Measurements from ENCODE around the gene HSPA1B.

Gene HSPA1B

GRCh38 chr6:31877125-31877650 lies 49.6 kb downstream of the HSPA1B start:
- TF ChIP-seq ZNF10 (tag by site-specific recombination; IDR thresholded peaks at IDR 0.05) = no peak
- TF ChIP-seq WT1 (tag by site-specific recombination; IDR thresholded peaks at IDR 0.05) = peak; percentile 93
- no peak for TF ChIP-seq ZFP37 (tag by site-specific recombination; IDR thresholded peaks at IDR 0.05)
- TF ChIP-seq ZFP69B (tag by site-specific recombination; IDR thresholded peaks at IDR 0.05) = no peak
- TF ChIP-seq ZNF266 (tag by site-specific recombination; IDR thresholded peaks at IDR 0.05; ENCODE audit: low read depth) = no peak
- TF ChIP-seq PATZ1 (tag by site-specific recombination; IDR thresholded peaks at IDR 0.05) = 0 out of 2 replicates have a peak, but pooled peaks have one; percentile 48
- TF ChIP-seq KLF17 (tag by site-specific recombination; IDR thresholded peaks at IDR 0.05) = peak; percentile 99
- no peak for TF ChIP-seq ZNF280C (tag by site-specific recombination; IDR thresholded peaks at IDR 0.05)
- no peak for TF ChIP-seq ZNF571 (tag by site-specific recombination; IDR thresholded peaks at IDR 0.05)
- Histone ChIP-seq H3K4me1 (ENCODE audit: control insufficient read depth, insufficient read depth, low read length) (no peaks in the 10 kb centered on the region; the same call in 1 of the 2 replicates), H3K4me3 (ENCODE audit: low read depth, low read length) (no peak overlapping the region), H3K27ac (ENCODE audit: extremely low read depth, low read depth, low read length) (no peak overlapping the region), H3K9me3 (ENCODE audit: control insufficient read depth, insufficient read depth, low read depth, low read length) (no peaks in the 10 kb centered on the region), H3K36me3 (ENCODE audit: control insufficient read depth in 2 of 2, insufficient read depth in 1 of 2, low read length in 2 of 2) (peaks cover 14 to 25% of the 10 kb centered on the region in 2 experiments)
- CTCF ChIA-PET = interaction anchor here (0.6 kb wide), 2 partner anchors 28 to 64 kb away, joined by 3 read pairs; no protein-coding TSS in a partner anchor
- POLR2A ChIA-PET = interaction anchor here (0.8 kb wide), 1 partner anchor 50 kb away, joined by 3 read pairs; the partner anchor contains the start of gene HSPA1B

GRCh38 chr6:31877651-31878161 lies 50.2 kb downstream of the HSPA1B start:
- Histone ChIP-seq H3K4me1 (ENCODE audit: control insufficient read depth, insufficient read depth, low read length) (no peaks in the 10 kb centered on the region; the same call in 1 of the 2 replicates), H3K4me3 (ENCODE audit: low read depth, low read length) (no peak overlapping the region), H3K9me3 (ENCODE audit: control insufficient read depth, insufficient read depth, low read depth, low read length) (no peaks in the 10 kb centered on the region), H3K36me3 (ENCODE audit: control insufficient read depth in 2 of 2, insufficient read depth in 1 of 2, low read length in 2 of 2) (peaks cover 18 to 31% of the 10 kb centered on the region in 2 experiments), H3K27ac (ENCODE audit: extremely low read depth, low read depth, low read length) (no peak overlapping the region)
- TF ChIP-seq KLF17 (tag by site-specific recombination; IDR thresholded peaks at IDR 0.05) (0 out of 2 replicates have a peak, but pooled peaks have one; percentile 65), ZBTB17 (tag by site-specific recombination; IDR thresholded peaks at IDR 0.05) (peak; percentile 40; the same call in 1 of the 2 replicates), SP2 (tag by site-specific recombination; IDR thresholded peaks at IDR 0.05) (peak; percentile 45), IKZF3 (tag by site-specific recombination; IDR thresholded peaks at IDR 0.05) (no peak), ZNF37A (tag by site-specific recombination; IDR thresholded peaks at IDR 0.05) (no peak)
- ChIA-PET POLR2A (interaction anchor here (0.8 kb wide), 1 partner anchor 50 kb away, joined by 3 read pairs; the partner anchor contains the start of gene HSPA1B), CTCF (interaction anchor here (0.6 to 0.8 kb wide), 2 partner anchors 10 to 65 kb away, joined by 3 read pairs; no protein-coding TSS in a partner anchor)

- peaks cover 22 to 36% of the 10 kb centered on the region in 2 experiments for H3K36me3 ChIP-seq (ENCODE audit: control insufficient read depth in 2 of 2, insufficient read depth in 1 of 2, low read length in 2 of 2)
- ChIA-PET CTCF (interaction anchor here (0.8 kb wide), 1 partner anchor 9 kb away, joined by 3 read pairs; no protein-coding TSS in a partner anchor), POLR2A (interaction anchor here (1.0 kb wide), 1 partner anchor 51 kb away, joined by 3 read pairs; the partner anchor contains the start of gene HSPA1B)
- H3K9me3 ChIP-seq (ENCODE audit: control insufficient read depth, insufficient read depth, low read depth, low read length) = no peaks in the 10 kb centered on the region
- H3K4me1 ChIP-seq (ENCODE audit: control insufficient read depth, insufficient read depth, low read length) = no peaks in the 10 kb centered on the region; the same call in 1 of the 2 replicates
- no peak overlapping the region for H3K4me3 ChIP-seq (ENCODE audit: low read depth, low read length)
- H3K27ac ChIP-seq (ENCODE audit: extremely low read depth, low read depth, low read length) = no peak overlapping the region
- TF ChIP-seq ZFP3 (tag by site-specific recombination; IDR thresholded peaks at IDR 0.05; ENCODE audit: low read depth) (no peak), ZNF600 (tag by site-specific recombination; IDR thresholded peaks at IDR 0.05) (peak; percentile 43; the same call in 1 of the 2 replicates), ZNF560 (tag by site-specific recombination; IDR thresholded peaks at IDR 0.05; ENCODE audit: borderline replicate concordance) (no peak), ZNF433 (tag by site-specific recombination; IDR thresholded peaks at IDR 0.05; ENCODE audit: low read depth) (no peak)
These were observed 50.7 kb downstream of the HSPA1B start for GRCh38 chr6:31878222-31878621.
